Activated CD8-positive, alpha-beta memory T cell treated with anti-CD3 and anti-CD28 coated beads for 4 hours (primary cell): ENCODE data around the gene ZBTB47.

ENCODE experiments used
- DNase-seq, 2 donors: peaks; one replicate each; pipeline ENCODE4 v3.0.0-alpha.2; 2020; ENCODE audit warnings: low read depth in 2 of 2

Gene ZBTB47

GRCh38 chr3:42652611-42653302 lies 740 bp upstream of the ZBTB47 start:
- DNase-seq: no peak

DNA sequence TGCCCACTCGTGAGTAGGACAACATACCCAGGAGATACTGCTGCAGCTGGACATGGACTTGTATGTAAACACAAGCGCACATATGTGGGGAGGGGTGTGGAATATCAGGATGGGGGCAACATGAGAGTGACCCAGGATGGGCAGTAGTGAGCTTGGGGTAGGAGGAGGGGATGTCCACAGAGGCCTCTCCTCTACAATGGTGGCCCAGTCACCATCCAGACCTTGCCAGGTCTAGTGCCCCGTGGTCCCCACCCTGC lies 266 bp upstream of the ZBTB47 start:
- no peak for DNase-seq

- DNase-seq: no peak
Measured at GRCh38 chr3:42654331-42655201, 1.1 kb downstream of the ZBTB47 start.

DNA sequence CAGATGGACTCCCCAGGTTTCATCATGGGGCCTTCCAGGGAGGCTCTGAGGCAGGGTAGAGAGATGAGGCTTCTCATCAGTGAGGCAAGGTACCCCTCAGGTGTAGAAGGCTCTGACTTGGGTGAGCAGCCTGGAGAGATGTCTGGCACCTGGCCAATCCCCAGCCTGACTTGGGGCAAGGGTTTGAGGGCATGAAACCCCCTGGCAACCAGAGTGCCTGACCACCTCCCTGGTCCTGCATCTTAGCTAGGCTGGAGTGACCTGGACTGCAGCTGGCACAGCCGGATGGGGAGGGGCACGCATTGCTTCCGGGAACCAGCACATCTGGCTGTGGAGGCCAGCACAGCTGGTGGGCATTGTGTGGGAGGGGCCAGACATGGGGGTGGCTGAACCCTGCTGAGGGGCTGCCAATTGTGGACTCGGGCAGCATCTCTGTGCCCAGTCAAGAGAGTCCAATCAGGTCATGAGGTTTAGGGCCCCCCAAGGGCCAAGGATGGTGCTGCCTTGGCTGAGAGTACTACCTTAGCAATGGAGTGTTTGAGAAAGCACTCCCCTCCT lies 1.9 kb downstream of the ZBTB47 start:
- DNase-seq: no peak

- no peak for DNase-seq
Measured at GRCh38 chr3:42655980-42656679, 2.6 kb downstream of the ZBTB47 start.

- DNase-seq: no peak
Measured at GRCh38 chr3:42656680-42657610, 3.4 kb downstream of the ZBTB47 start.

GRCh38 chr3:42657675-42658074 lies 4.2 kb downstream of the ZBTB47 start:
- no peak for DNase-seq

GRCh38 chr3:42658091-42658770 lies 4.7 kb downstream of the ZBTB47 start:
- DNase-seq: no peak

DNA sequence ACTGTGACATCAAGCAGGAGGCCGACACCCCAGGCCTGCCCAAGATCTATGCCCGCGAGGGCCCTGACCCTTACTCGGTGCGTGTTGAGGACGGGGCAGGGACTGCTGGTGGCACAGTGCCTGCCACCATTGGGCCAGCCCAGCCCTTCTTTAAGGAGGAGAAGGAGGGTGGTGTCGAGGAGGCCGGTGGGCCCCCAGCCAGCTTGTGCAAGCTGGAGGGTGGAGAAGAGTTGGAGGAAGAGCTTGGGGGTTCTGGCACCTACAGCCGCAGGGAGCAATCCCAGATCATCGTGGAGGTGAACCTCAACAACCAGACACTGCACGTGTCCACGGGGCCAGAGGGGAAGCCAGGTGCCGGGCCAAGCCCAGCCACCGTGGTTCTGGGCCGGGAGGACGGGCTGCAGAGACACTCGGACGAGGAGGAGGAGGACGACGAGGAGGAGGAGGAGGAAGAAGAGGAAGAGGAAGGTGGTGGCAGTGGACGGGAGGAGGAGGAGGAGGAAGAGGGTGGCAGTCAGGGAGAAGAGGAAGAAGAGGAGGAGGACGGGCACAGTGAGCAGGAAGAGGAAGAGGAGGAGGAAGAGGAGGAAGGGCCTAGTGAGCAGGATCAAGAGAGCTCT lies 5.4 kb downstream of the ZBTB47 start:
- DNase-seq: no peak

GRCh38 chr3:42659451-42660130 lies 6.1 kb downstream of the ZBTB47 start:
- no peak for DNase-seq

DNA sequence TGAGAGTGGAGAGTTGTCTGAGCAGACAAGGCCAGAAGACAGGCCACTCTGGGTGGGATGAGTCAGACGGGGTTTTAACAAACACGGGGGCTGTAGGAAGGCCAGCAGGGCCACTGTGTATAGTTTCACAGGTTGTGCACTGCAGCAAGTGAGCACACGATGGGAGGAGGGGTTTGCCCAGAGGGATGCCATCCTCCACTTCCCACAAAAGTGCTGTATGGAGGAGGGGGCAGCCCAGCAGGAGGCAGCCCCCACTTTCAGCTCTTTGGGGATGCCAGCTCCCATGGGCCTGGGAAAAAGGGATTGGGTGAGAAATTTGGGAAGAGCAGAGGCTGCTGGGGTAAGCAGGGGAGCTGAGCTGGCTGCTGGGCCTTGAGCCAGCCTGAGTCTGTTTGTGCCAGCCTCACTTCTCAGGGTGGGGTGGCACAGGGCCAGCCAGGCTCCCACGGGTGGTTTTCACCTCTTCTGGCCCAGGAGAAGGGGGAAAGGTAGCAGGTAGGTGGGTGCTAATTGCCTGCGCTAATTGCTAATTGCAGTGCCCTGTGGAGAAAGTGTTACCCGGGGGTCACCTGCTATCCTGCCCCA lies 6.7 kb downstream of the ZBTB47 start:
- no peak for DNase-seq

- DNase-seq: no peak
Measured at GRCh38 chr3:42660898-42661297, 7.4 kb downstream of the ZBTB47 start.

- DNase-seq: no peak
Measured at GRCh38 chr3:42661593-42662022, 8.1 kb downstream of the ZBTB47 start.

DNA sequence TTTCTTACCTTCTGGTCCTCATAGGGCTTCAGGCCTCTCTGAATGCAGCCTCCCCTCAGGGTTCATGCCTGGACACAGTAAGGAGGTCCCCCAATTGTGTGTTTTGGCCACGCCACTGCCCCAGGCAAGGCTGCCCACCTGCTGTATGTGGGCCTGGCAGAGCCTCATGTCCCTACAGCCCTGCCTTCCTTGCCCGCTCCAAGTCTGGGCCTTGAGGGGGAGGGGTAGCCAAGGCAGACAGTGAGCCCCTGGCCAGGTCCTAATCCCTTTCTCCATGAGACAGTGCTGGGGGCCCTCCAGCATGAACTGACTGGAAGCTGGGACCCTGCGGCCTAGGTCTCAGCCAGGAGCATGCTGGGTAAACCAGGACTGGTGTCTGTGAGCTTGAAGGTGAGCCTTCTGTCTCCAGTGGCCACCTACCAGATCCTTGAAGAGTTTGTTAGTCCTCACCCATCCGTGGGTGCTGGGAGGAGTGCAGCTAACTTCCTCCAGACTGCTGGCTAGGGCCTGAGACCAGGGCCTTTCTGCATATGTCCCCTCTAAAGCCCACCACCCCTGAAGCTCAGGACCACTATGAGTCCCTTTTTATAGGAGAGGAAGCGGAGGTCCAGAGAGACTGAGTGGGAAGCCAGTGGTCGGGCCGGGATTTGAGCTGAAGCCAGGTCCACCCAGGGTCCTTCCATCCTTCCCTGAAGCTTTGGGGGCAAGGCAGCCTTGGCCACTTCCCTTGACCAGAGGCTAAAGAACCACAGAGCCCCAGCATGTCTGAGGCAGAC lies 8.7 kb downstream of the ZBTB47 start:
- DNase-seq: no peak

DNA sequence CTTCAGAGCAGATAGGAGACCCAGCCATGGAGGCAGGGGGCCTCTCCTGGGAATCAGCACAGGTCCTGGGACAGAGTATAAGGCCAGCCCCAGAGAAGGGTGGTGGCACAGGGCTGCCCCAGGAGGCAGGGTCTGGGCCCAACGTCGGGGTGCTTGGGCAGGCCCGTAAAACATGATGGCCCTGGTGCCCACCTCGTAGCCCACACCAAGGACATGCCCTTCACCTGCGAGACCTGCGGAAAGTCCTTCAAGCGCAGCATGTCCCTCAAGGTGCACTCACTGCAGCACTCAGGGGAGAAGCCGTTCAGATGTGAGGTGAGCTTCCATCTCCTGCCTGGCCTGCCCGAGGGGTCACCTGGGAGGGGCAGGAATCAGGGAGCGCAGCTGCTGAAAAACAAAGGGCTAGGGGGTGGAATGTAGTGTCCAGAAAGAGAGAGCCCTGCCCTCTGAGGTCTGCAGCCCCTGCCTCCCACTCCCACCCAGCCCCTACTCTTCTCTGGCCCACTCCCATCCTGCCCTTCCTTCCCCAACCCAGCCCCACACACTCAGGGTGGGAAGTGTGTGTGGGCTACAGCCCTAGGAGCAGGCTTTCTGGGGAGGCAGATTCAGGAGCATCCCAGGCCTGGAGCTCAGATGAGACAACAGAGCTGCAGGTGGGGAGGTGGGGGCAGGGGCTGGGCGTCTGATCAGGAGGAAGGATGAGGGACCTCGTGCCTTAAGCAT lies 9.5 kb downstream of the ZBTB47 start:
- no peak for DNase-seq

DNA sequence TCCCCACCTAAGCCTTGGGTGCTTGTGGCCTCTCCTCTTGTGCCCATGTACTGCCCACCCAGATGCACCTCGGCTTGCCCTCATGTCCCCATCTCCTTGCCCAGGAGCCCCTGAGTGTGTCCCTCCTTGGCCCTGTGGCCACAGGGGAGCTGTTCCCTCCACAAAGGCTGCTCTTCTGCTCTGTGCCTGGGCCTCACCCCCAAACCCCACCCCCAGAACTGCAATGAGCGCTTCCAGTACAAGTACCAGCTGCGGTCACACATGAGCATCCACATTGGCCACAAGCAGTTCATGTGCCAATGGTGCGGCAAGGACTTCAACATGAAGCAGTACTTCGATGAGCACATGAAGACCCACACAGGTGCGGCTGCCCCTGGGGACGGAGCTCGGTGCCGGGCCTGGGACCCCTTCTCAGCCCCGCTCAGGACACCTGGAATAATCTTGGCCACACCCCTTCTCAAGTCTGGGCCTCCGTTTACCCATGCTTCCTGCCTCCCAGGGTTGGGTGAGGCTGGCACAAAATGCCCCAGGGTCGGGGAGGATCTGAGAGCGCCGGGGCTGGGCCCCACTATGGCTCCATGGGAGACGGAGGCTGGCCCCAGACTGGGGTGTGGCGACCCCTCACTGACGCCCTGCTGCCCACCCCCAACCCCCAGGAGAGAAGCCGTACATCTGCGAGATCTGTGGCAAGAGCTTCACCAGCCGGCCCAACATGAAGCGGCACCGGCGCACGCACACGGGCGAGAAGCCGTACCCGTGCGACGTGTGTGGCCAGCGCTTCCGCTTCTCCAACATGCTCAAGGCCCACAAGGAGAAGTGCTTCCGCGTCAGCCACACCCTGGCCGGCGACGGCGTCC lies 10.3 kb downstream of the ZBTB47 start:
- DNase-seq: no peak

GRCh38 chr3:42664438-42664803 lies 10.9 kb downstream of the ZBTB47 start:
- DNase-seq: no peak
